WTC11 (cell line): ENCODE data around the gene UBE2R2. TPM values are rescaled to one million over a fixed set of nuclear protein-coding genes. Genes with fewer than 3 reads are reported as not detected.

Source experiments
- ATAC-seq: fragments of 200-7000 bp; cut with Tn5 transposase; 2 replicates; pipeline ENCODE4 v1.10.0; 2021; ENCODE audit warnings: mild to moderate bottlenecking, moderate library complexity
- Bru-seq: library from RNA; stranded (reverse); fragments of 400-500 nt; gene quantifications from one replicate; lab custom pipeline; 2021; lab: Mats Ljungman, UMichigan
- CTCF ChIA-PET: fragments of 300-600 bp; sonication (Branson Sonifier 250); formaldehyde crosslinking; loops from one replicate; lab custom pipeline; 2021; ENCODE audit warnings: antibody characterized with exemption; lab: Charles Lee
- POLR2A ChIA-PET: fragments of 350-600 bp; sonication (Branson Sonifier 250); formaldehyde crosslinking; loops from one replicate; lab custom pipeline; 2021; ENCODE audit warnings: antibody characterized with exemption; lab: Charles Lee
- DNase-seq: peaks from one replicate; pipeline ENCODE4 v3.0.0; 2021; ENCODE audit warnings: low spot score
- H3K27ac Mint-ChIP-seq: 2 replicates; pipeline ENCODE4 v1.8.0; 2021; ENCODE audit warnings: mixed read lengths
- H3K27me3 Mint-ChIP-seq: 2 replicates; pipeline ENCODE4 v1.8.0; 2021; ENCODE audit warnings: low read depth, mild to moderate bottlenecking, moderate library complexity, mixed read lengths
- H3K36me3 Mint-ChIP-seq: 2 replicates; pipeline ENCODE4 v1.8.0; 2021; ENCODE audit warnings: mixed read lengths
- H3K4me1 Mint-ChIP-seq: 2 replicates; pipeline ENCODE4 v1.8.0; 2022; ENCODE audit warnings: mixed read lengths
- H3K4me3 Mint-ChIP-seq: 2 replicates; pipeline ENCODE4 v1.8.0; 2021; ENCODE audit warnings: mild to moderate bottlenecking, moderate library complexity, mixed read lengths
- H3K9me3 Mint-ChIP-seq: 2 replicates; pipeline ENCODE4 v1.8.0; 2021; ENCODE audit warnings: mixed read lengths
- CREM ChIP-seq: sonication (generic); formaldehyde crosslinking; IDR thresholded peaks from 2 replicates; pipeline ENCODE4 v1.8.1; 2022; ENCODE audit warnings: mild to moderate bottlenecking, missing genetic modification reagents, moderate library complexity
- FOXK1 ChIP-seq: sonication (generic); formaldehyde crosslinking; IDR thresholded peaks from 2 replicates; pipeline ENCODE4 v1.8.0; 2022; ENCODE audit warnings: mild to moderate bottlenecking, moderate library complexity, missing genetic modification reagents
- IRF2 ChIP-seq: sonication (generic); formaldehyde crosslinking; IDR thresholded peaks from 2 replicates; pipeline ENCODE4 v1.8.0; 2022; ENCODE audit warnings: low read depth, missing genetic modification reagents, borderline replicate concordance
- JUN ChIP-seq: sonication (generic); formaldehyde crosslinking; IDR thresholded peaks from 2 replicates; pipeline ENCODE4 v1.8.0; 2023; ENCODE audit warnings: mild to moderate bottlenecking, missing genetic modification reagents
- NFATC4 ChIP-seq: fragments of 250-450 bp; sonication (Bioruptor Pico); IDR thresholded peaks from 2 replicates; pipeline ENCODE4 v1.9.0; 2021; ENCODE audit warnings: mild to moderate bottlenecking
- NFYB ChIP-seq: sonication (generic); formaldehyde crosslinking; conservative IDR thresholded peaks from 2 replicates; pipeline ENCODE4 v1.8.0; 2022; ENCODE audit warnings: low read depth, missing genetic modification reagents
- NR1H2 ChIP-seq: sonication (generic); formaldehyde crosslinking; IDR thresholded peaks from 2 replicates; pipeline ENCODE4 v1.9.0; 2021; ENCODE audit warnings: mild to moderate bottlenecking, moderate library complexity, missing genetic modification reagents
- RORB ChIP-seq: fragments of 250-450 bp; sonication (Bioruptor Pico); IDR thresholded peaks from 2 replicates; pipeline ENCODE4 v1.9.0; 2021; ENCODE audit warnings: mild to moderate bottlenecking
- SMAD3 ChIP-seq: sonication (generic); formaldehyde crosslinking; IDR thresholded peaks from 2 replicates; pipeline ENCODE4 v1.8.0; 2022; ENCODE audit warnings: missing genetic modification reagents, mild to moderate bottlenecking, borderline replicate concordance
- SMAD4 ChIP-seq: sonication (generic); formaldehyde crosslinking; IDR thresholded peaks from 2 replicates; pipeline ENCODE4 v1.8.0; 2022; ENCODE audit warnings: mild to moderate bottlenecking, missing genetic modification reagents
- TCF7 ChIP-seq: sonication (generic); formaldehyde crosslinking; IDR thresholded peaks from 2 replicates; pipeline ENCODE4 v1.8.0; 2022; ENCODE audit warnings: mild to moderate bottlenecking, low read depth, missing genetic modification reagents, moderate library complexity
- TEAD4 ChIP-seq: sonication (generic); formaldehyde crosslinking; IDR thresholded peaks from 2 replicates; pipeline ENCODE4 v1.8.0; 2022; ENCODE audit warnings: mild to moderate bottlenecking, missing genetic modification reagents
- ZNF121 ChIP-seq: sonication (generic); formaldehyde crosslinking; IDR thresholded peaks from 2 replicates; pipeline ENCODE4 v1.8.0; 2023; ENCODE audit warnings: missing genetic modification reagents
- ZNF219 ChIP-seq: sonication (generic); formaldehyde crosslinking; IDR thresholded peaks from 2 replicates; pipeline ENCODE4 v1.8.0; 2023; ENCODE audit warnings: missing genetic modification reagents, mild to moderate bottlenecking, borderline replicate concordance
- ZNF263 ChIP-seq: sonication (generic); formaldehyde crosslinking; IDR thresholded peaks from 2 replicates; pipeline ENCODE4 v1.8.1; 2022; ENCODE audit warnings: low read depth, mild to moderate bottlenecking, moderate library complexity, missing genetic modification reagents
- ZNF416 ChIP-seq: fragments of 250-450 bp; sonication (Bioruptor Pico); IDR thresholded peaks from 2 replicates; pipeline ENCODE4 v1.9.0; 2021; ENCODE audit warnings: mild to moderate bottlenecking, inconsistent platforms
- long read RNA-seq, 3 experiments: library from RNA in 1 of 3; library from capped mRNA in 1 of 3; library from polyadenylated mRNA in 1 of 3; unstranded in 2 of 3; stranded (forward) in 1 of 3; transcript quantifications; one replicate each; pipeline ENCODE4 v2.0.0, GENCODE V29; 2021
- total RNA-seq: library from RNA; stranded (reverse); gene quantifications from 3 replicates; pipeline ENCODE4 v1.2.3, GENCODE V29; 2021
- TF ChIP-seq, protein P1 (sequence below): sonication (generic); formaldehyde crosslinking; IDR thresholded peaks from 2 replicates; pipeline ENCODE4 v1.8.0; 2022; ENCODE audit warnings: mild to moderate bottlenecking, missing genetic modification reagents
- TF ChIP-seq, protein P2 (sequence below): sonication (generic); formaldehyde crosslinking; IDR thresholded peaks from 2 replicates; pipeline ENCODE4 v1.8.0; 2023; ENCODE audit warnings: mild to moderate bottlenecking, missing genetic modification reagents
- TF ChIP-seq, protein P3 (sequence below): fragments of 250-450 bp; sonication (Bioruptor Pico); conservative IDR thresholded peaks from 2 replicates; pipeline ENCODE4 v1.9.0; 2021; ENCODE audit warnings: mild to moderate bottlenecking
- TF ChIP-seq, protein P4 (sequence below): sonication (generic); formaldehyde crosslinking; IDR thresholded peaks from 2 replicates; pipeline ENCODE4 v1.8.1; 2023; ENCODE audit warnings: mild to moderate bottlenecking, missing genetic modification reagents, moderate library complexity
- TF ChIP-seq, protein P5 (sequence below): sonication (generic); formaldehyde crosslinking; IDR thresholded peaks from 2 replicates; pipeline ENCODE4 v1.8.1; 2023; ENCODE audit warnings: mild to moderate bottlenecking, missing genetic modification reagents
- TF ChIP-seq, protein P6 (sequence below): sonication (generic); formaldehyde crosslinking; IDR thresholded peaks from 2 replicates; pipeline ENCODE4 v1.8.1; 2022; ENCODE audit warnings: mild to moderate bottlenecking, missing genetic modification reagents, moderate library complexity, borderline replicate concordance
- TF ChIP-seq, protein P7 (sequence below): sonication (generic); formaldehyde crosslinking; IDR thresholded peaks from 2 replicates; pipeline ENCODE4 v1.8.1; 2023; ENCODE audit warnings: mild to moderate bottlenecking, missing genetic modification reagents, moderate library complexity

Gene UBE2R2
- 45.0 to 50.3 TPM (median 50.1 TPM) in 3 replicates for total RNA-seq
- Bru-seq, nascent RNA = percentile 76 among the genes with signal in this experiment
- long read RNA-seq, experiment 1, full-length matches to known transcripts = 213 of 262 reads
- long read RNA-seq, experiment 1, partial matches to known transcripts = 18 of 262 reads
- long read RNA-seq, experiment 1, other reads (novel, unspliced or antisense) = 31 of 262 reads
- long read RNA-seq, experiment 2, full-length matches to known transcripts = 98 of 168 reads
- long read RNA-seq, experiment 2, partial matches to known transcripts = 29 of 168 reads
- long read RNA-seq, experiment 2, other reads (novel, unspliced or antisense) = 41 of 168 reads
- long read RNA-seq, experiment 3, full-length matches to known transcripts = 4 of 12 reads
- long read RNA-seq, experiment 3, partial matches to known transcripts = 7 of 12 reads
- long read RNA-seq, experiment 3, other reads (novel, unspliced or antisense) = 1 of 12 reads

DNA sequence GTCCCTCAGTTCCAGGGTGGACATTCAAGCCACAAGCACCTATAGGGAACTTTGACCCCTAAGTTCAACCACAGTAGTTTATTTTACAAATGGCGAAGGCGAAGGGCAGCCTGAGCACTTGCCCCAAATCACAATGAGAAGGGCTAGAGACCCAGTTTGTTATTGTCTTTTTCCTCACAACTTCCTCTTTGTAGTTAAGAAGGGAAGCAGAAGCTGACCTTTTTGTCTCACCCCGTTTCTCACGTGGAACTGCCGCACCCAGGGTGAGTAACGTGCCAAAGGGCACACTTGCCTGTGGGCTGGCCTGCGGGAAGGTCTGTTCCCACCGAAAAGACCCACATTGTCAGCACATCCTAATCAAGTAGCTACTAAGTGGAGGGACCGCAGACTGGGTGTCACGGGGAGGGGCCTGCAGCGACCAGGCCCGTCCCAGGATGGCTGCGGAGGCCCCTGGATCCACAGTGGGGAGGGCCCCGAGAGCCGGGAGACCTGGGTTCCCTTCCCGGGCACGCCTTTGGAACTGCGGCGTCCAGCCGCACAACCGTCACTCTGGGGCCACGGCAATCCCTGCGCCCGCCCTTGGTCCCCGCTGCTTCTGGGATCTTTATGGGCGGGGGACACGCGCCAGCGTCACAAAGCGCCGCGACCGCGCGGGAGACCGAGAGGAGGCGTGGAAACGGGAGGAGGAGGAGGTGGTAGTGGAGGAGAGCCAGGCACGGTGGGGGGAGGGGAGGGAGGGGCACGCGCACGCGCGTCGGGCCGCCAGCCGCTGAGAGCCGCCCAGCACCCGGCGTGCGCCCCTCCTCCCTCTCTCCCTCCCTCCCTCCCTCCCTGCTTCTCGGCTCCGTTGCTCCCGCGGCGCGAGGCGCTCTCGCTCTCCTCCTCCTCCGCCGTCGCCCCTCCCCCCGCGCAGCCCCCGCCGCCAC lies at the start of gene UBE2R2:
Gene UBE2R2 (plus strand): TSS at position 834 of the 926 bp plus-strand sequence. CDS start 598 bp downstream, outside the sequence.
- H3K27me3 Mint-ChIP-seq = no peaks in the 10 kb centered on the region
- ATAC-seq (peak; percentile 63), DNase-seq (peak; percentile 78)
- peak within 1 kb of the TSS; percentile 93 for H3K27ac Mint-ChIP-seq
- no peaks in the 10 kb centered on the region for H3K36me3 Mint-ChIP-seq
- ChIA-PET POLR2A (no interaction called here), CTCF (interaction anchor here (0.7 kb wide), 1 partner anchor 108 kb away, joined by 4 read pairs; no protein-coding TSS in a partner anchor)
- peaks cover 36% of the 10 kb centered on the region for H3K4me1 Mint-ChIP-seq
- peak within 1 kb of the TSS; percentile 86 for H3K4me3 Mint-ChIP-seq
- no peaks in the 10 kb centered on the region for H3K9me3 Mint-ChIP-seq
- TF ChIP-seq FOXK1 (CRISPR knock-in tag) = no peak
- TF ChIP-seq, protein P1, sequence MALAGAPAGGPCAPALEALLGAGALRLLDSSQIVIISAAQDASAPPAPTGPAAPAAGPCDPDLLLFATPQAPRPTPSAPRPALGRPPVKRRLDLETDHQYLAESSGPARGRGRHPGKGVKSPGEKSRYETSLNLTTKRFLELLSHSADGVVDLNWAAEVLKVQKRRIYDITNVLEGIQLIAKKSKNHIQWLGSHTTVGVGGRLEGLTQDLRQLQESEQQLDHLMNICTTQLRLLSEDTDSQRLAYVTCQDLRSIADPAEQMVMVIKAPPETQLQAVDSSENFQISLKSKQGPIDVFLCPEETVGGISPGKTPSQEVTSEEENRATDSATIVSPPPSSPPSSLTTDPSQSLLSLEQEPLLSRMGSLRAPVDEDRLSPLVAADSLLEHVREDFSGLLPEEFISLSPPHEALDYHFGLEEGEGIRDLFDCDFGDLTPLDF (CRISPR knock-in tag) = no peak
- TF ChIP-seq, protein P2, sequence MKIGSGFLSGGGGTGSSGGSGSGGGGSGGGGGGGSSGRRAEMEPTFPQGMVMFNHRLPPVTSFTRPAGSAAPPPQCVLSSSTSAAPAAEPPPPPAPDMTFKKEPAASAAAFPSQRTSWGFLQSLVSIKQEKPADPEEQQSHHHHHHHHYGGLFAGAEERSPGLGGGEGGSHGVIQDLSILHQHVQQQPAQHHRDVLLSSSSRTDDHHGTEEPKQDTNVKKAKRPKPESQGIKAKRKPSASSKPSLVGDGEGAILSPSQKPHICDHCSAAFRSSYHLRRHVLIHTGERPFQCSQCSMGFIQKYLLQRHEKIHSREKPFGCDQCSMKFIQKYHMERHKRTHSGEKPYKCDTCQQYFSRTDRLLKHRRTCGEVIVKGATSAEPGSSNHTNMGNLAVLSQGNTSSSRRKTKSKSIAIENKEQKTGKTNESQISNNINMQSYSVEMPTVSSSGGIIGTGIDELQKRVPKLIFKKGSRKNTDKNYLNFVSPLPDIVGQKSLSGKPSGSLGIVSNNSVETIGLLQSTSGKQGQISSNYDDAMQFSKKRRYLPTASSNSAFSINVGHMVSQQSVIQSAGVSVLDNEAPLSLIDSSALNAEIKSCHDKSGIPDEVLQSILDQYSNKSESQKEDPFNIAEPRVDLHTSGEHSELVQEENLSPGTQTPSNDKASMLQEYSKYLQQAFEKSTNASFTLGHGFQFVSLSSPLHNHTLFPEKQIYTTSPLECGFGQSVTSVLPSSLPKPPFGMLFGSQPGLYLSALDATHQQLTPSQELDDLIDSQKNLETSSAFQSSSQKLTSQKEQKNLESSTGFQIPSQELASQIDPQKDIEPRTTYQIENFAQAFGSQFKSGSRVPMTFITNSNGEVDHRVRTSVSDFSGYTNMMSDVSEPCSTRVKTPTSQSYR (CRISPR knock-in tag) = peak; percentile 93
- TF ChIP-seq JUN = no peak
- TF ChIP-seq NFYB = no peak
- TF ChIP-seq, protein P3, sequence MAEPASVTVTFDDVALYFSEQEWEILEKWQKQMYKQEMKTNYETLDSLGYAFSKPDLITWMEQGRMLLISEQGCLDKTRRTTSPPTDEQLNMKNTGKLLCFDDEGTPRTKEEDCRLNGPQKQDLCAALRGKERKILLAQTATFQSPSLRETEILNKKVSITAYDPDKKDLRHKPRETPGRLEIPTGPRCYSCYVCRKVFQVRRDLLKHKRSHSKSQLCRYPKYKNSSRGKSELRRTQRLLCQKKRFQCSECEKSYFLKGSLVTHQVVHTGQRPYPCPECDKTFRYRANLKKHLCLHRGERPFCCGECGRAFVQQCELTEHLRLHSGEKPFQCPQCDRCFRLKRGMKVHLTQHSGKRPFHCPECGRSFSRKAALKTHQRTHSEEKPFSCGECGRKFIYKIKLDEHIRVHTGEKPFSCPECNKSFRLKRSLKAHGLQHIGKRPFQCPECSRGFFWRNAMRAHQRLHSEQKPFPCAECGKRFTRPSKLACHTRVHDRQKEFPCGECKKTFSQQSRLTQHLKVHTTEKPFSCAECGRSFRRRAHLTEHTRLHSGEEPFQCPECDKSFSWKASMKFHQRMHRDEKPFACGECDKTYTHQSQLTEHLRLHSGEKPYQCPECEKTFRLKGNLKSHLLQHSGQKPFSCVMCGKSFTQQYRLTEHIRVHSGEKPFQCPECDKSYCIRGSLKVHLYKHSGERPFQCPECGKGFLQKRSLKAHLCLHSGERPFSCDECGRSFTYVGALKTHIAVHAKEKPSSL (CRISPR knock-in tag) = no peak
- no peak for TF ChIP-seq RORB (CRISPR knock-in tag)
- no peak for TF ChIP-seq TCF7 (CRISPR knock-in tag)
- no peak for TF ChIP-seq NFATC4 (CRISPR knock-in tag)
- TF ChIP-seq, protein P4, sequence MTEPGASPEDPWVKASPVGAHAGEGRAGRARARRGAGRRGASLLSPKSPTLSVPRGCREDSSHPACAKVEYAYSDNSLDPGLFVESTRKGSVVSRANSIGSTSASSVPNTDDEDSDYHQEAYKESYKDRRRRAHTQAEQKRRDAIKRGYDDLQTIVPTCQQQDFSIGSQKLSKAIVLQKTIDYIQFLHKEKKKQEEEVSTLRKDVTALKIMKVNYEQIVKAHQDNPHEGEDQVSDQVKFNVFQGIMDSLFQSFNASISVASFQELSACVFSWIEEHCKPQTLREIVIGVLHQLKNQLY (CRISPR knock-in tag) = no peak
- no peak for TF ChIP-seq ZNF121 (CRISPR knock-in tag)
- no peak for TF ChIP-seq ZNF219
- TF ChIP-seq CREM (CRISPR knock-in tag) = no peak
- 0 out of 2 replicates have a peak, but pooled peaks have one; percentile 32 for TF ChIP-seq ZNF263
- TF ChIP-seq, protein P5, sequence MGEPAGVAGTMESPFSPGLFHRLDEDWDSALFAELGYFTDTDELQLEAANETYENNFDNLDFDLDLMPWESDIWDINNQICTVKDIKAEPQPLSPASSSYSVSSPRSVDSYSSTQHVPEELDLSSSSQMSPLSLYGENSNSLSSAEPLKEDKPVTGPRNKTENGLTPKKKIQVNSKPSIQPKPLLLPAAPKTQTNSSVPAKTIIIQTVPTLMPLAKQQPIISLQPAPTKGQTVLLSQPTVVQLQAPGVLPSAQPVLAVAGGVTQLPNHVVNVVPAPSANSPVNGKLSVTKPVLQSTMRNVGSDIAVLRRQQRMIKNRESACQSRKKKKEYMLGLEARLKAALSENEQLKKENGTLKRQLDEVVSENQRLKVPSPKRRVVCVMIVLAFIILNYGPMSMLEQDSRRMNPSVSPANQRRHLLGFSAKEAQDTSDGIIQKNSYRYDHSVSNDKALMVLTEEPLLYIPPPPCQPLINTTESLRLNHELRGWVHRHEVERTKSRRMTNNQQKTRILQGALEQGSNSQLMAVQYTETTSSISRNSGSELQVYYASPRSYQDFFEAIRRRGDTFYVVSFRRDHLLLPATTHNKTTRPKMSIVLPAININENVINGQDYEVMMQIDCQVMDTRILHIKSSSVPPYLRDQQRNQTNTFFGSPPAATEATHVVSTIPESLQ (CRISPR knock-in tag) = no peak
- no peak for TF ChIP-seq SMAD3 (CRISPR knock-in tag)
- TF ChIP-seq NR1H2 = no peak
- TF ChIP-seq IRF2 (CRISPR knock-in tag) = no peak
- TF ChIP-seq ZNF416 (CRISPR knock-in tag) = no peak
- TF ChIP-seq SMAD4 (CRISPR knock-in tag) = no peak
- TF ChIP-seq, protein P6, sequence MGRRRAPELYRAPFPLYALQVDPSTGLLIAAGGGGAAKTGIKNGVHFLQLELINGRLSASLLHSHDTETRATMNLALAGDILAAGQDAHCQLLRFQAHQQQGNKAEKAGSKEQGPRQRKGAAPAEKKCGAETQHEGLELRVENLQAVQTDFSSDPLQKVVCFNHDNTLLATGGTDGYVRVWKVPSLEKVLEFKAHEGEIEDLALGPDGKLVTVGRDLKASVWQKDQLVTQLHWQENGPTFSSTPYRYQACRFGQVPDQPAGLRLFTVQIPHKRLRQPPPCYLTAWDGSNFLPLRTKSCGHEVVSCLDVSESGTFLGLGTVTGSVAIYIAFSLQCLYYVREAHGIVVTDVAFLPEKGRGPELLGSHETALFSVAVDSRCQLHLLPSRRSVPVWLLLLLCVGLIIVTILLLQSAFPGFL (CRISPR knock-in tag) = no peak
- TF ChIP-seq, protein P7, sequence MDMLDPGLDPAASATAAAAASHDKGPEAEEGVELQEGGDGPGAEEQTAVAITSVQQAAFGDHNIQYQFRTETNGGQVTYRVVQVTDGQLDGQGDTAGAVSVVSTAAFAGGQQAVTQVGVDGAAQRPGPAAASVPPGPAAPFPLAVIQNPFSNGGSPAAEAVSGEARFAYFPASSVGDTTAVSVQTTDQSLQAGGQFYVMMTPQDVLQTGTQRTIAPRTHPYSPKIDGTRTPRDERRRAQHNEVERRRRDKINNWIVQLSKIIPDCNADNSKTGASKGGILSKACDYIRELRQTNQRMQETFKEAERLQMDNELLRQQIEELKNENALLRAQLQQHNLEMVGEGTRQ (CRISPR knock-in tag) = no peak
- TF ChIP-seq TEAD4 = no peak
